H1 (cell line): ENCODE measurements around the gene AMOT. TPM values are rescaled to one million over a fixed set of nuclear protein-coding genes. Genes with fewer than 3 reads are reported as not detected.

ENCODE experiments used
- BCL11A ChIP-seq, 2 experiments: IDR thresholded peaks; one replicate each; pipeline ENCODE4 v1.6.1; 2011; ENCODE audit warnings: low read depth in 2 of 2, low read length in 2 of 2, mild to moderate bottlenecking in 2 of 2
- MAFK ChIP-seq: IDR thresholded peaks from 2 replicates; pipeline ENCODE4 v1.6.1; 2012; ENCODE audit warnings: low read depth, mild to moderate bottlenecking, improper control_type of control experiment, low read length
- POLR2A ChIP-seq, 2 experiments: IDR thresholded peaks; 1 replicate in 1 of 2; 2 replicates in 1 of 2; pipeline ENCODE4 v1.6.1; 2011; ENCODE audit warnings: low read depth in 2 of 2, low read length in 2 of 2, mild to moderate bottlenecking in 2 of 2; ENCODE audit errors: control extremely low read depth in 1 of 2
- POU5F1 ChIP-seq: IDR thresholded peaks from 2 replicates; pipeline ENCODE4 v1.6.1; 2011; ENCODE audit warnings: low read depth, mild to moderate bottlenecking, low read length, moderate library complexity
- SUZ12 ChIP-seq: fragments of 200-600 bp; sonication (generic); IDR thresholded peaks from 2 replicates; pipeline ENCODE4 v1.6.1; 2012; ENCODE audit warnings: mild to moderate bottlenecking, inconsistent platforms, low read length, moderate library complexity, mixed read lengths
- polyA plus RNA-seq, 7 experiments: library from polyadenylated mRNA; depleted of rRNA in 3 of 7; stranded (reverse) in 5 of 7; unstranded in 2 of 7; fragments of >200 nt in 5 of 7; fragments of 200-250 nt in 2 of 7; gene quantifications; 1 replicate in 5 of 7; 2 replicates in 1 of 7; 4 replicates in 1 of 7; pipeline versions ENCODE4 v1.2.1 to v1.2.3, GENCODE V29; 2011 to 2013; ENCODE audit warnings: missing spikeins in 2 of 7, mixed read lengths in 2 of 7
- total RNA-seq: library from RNA; stranded (reverse); fragmentation: NEBNext Ultra II Directional; extraction: Animal tissue kit (Norgen Biotek cat#: 25700); gene quantifications from 2 replicates; pipeline ENCODE4 v1.2.1, GENCODE V29; 2021
- TF ChIP-seq, protein P1 (sequence below): IDR thresholded peaks from 2 replicates; pipeline ENCODE4 v1.6.1; 2012; ENCODE audit warnings: low read length, inconsistent platforms

AMOT gene
- total and polyA plus RNA-seq, 2 of the 8 experiments (the other 6 are each of a cell fraction or from before 2014, with no cell fraction given): 2.3 to 7.1 TPM

DNA sequence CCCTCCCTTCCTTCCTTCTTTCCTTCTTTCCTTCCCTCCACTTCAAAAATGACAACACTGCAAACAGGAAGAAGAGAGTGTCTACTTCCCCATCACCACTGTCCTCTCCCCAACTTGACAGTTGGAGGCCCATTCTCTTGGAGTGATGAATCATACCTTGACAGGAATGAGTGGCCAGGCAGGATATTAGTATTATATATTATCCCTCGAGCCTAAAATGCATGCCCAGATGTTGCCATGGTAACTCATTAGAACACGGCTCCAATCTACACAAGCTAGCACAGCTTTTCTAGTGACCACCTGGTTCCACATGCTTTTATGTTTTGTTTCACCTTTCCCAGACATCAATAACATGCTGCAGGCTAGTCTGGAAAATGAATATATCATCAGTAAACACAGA, 89.6 kb downstream of the AMOT start (continued):
- no peak for TF ChIP-seq POU5F1
- no peak for TF ChIP-seq MAFK
- TF ChIP-seq SUZ12: no peak
- TF ChIP-seq, protein P1, sequence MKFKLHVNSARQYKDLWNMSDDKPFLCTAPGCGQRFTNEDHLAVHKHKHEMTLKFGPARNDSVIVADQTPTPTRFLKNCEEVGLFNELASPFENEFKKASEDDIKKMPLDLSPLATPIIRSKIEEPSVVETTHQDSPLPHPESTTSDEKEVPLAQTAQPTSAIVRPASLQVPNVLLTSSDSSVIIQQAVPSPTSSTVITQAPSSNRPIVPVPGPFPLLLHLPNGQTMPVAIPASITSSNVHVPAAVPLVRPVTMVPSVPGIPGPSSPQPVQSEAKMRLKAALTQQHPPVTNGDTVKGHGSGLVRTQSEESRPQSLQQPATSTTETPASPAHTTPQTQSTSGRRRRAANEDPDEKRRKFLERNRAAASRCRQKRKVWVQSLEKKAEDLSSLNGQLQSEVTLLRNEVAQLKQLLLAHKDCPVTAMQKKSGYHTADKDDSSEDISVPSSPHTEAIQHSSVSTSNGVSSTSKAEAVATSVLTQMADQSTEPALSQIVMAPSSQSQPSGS: no peak
- TF ChIP-seq BCL11A (IDR thresholded peaks at IDR 0.05; ENCODE audit: low read depth in 2 of 2, low read length in 2 of 2): no peak
- TF ChIP-seq POLR2A (IDR thresholded peaks at IDR 0.05; ENCODE audit: control extremely low read depth in 1 of 2, low read depth in 2 of 2, low read length in 2 of 2): no peak
- TF ChIP-seq, all 59 proteins: peak for 0
